ENCODE measurements around the gene CAPRIN1.
"Not testable (repeated sequence)": the region's sequence is repeated elsewhere in the genome, so short reads cannot be mapped to it uniquely, and the experiment has no call there.

The CAPRIN1 gene

DNA sequence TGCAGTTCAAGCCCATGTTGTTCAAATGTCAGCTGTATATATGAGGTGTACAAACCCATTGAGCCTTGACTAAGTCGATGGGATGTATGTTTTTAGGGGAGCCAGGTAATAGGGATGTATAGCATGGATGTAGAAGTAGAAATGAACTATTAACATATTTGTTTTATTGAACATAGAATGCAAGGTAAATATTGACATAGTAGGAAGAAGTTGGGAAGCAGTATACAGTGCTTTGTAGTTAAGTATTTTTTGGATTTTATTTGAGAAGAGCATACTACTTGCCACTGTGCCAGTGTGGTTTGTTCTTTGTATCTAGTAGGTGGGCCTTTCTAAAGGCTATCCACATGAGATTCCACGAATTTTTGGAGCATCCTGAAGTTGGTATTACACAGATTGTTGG, 33.1 kb downstream of the CAPRIN1 start:
- in situ Hi-C loops (cut with MboI; ENCODE audit: low sequenced_read_pairs): no loop called here

DNA sequence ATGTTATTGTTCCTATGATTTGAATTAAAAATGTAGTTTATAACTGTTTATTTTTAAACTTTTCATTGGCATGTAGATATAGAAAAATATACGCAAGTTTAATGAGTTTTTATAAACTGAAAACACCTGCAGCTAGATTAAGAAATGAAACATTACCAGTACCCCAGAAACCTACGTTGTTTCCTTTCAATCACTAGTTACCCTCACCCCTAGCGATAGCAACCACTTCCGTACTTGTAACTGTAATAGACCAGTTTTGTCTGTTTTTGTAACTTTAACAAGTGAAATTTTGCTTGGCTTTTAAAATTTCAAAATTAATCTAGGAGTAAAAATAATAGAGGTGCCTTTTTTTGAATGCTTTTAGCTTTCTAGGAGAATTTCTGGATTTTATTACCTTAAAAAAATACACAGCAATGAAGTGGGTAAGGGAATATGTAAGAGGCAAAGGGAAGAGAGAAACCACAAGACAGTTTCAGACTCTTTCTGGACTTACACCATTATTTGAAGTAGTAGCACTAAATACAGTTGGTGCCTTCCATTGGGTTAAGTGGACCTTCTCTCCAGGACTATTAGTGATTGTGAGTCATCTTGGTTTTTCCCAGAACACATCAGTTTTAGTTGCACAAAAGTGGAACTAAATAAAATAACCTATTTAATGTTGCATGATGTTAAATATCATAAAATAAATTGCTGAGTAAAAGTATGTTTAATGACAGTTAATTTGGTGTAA, 35.2 kb downstream of the CAPRIN1 start:
- in situ Hi-C loops (cut with MboI; ENCODE audit: low sequenced_read_pairs): no loop called here

DNA sequence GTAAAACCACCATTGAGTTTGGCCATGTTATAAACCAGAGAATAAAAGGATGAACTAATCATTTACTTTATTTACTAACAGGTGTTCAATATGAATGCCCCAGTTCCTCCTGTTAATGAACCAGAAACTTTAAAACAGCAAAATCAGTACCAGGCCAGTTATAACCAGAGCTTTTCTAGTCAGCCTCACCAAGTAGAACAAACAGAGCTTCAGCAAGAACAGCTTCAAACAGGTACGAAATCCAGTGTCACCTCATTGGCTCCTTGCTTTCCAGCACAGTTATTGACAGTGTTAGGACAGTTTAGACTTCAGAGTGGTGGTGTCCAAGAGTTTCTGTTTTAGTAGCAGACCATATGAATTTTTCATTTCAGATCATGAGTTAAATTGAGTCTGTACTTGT, 40.3 kb downstream of the CAPRIN1 start:
- in situ Hi-C loops (cut with MboI; ENCODE audit: low sequenced_read_pairs): no loop called here

DNA sequence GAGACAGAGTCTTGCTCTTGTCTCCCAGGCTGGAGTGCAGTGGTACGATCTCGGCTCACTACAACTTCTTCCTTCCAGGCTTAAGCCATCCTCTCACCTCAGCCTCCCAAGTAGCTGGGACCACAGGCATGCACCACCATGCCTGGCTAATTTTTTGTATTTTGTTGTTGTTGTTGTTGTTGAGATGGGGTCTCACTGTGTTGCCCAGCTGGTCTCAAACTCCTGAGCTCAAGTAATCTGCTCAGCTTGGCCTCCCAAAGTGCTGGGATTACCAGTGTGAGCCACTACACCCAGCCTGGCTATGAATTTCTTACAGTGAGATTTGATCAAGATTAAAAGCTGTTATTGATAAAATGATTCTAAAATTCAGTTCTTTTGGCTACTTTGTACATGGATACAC, 43.4 kb downstream of the CAPRIN1 start:
- in situ Hi-C loops (cut with MboI; ENCODE audit: low sequenced_read_pairs): not testable (repeated sequence)

DNA sequence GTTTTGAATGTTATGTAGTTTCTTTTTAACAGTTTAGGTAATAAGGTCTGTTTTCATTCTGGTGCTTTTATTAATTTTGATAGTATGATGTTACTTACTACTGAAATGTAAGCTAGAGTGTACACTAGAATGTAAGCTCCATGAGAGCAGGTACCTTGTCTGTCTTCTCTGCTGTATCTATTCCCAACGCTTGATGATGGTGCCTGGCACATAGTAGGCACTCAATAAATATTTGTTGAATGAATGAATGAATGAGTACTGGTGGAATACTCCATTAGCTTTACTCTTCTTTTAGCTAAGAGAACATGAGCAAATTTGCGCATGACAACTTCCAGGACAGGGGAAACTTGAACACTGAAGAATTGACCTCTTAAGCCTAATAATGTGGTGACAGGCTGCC, 47.3 kb downstream of the CAPRIN1 start:
- in situ Hi-C loops (cut with MboI; ENCODE audit: low sequenced_read_pairs): no loop called here

DNA sequence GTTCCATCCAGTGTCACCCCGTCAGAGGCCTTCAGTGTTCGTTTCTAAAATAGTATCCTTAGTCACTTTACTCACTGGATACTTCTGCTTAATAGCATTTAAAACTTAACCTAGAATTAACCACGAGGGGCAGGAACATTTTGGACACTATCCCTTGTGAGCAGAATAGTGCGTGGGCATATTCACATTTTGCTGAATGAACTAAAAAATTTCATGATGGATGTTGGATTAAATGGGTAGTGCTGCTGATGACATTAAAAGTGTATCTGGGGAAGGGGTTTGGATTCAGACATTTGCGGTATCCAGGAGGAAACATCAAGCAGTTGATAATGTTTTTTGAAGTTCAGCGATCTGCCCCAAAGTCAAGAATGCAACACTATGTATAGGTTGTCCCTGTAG, 53.1 kb downstream of the CAPRIN1 start:
- in situ Hi-C loops (cut with MboI; ENCODE audit: low sequenced_read_pairs): no loop called here

DNA sequence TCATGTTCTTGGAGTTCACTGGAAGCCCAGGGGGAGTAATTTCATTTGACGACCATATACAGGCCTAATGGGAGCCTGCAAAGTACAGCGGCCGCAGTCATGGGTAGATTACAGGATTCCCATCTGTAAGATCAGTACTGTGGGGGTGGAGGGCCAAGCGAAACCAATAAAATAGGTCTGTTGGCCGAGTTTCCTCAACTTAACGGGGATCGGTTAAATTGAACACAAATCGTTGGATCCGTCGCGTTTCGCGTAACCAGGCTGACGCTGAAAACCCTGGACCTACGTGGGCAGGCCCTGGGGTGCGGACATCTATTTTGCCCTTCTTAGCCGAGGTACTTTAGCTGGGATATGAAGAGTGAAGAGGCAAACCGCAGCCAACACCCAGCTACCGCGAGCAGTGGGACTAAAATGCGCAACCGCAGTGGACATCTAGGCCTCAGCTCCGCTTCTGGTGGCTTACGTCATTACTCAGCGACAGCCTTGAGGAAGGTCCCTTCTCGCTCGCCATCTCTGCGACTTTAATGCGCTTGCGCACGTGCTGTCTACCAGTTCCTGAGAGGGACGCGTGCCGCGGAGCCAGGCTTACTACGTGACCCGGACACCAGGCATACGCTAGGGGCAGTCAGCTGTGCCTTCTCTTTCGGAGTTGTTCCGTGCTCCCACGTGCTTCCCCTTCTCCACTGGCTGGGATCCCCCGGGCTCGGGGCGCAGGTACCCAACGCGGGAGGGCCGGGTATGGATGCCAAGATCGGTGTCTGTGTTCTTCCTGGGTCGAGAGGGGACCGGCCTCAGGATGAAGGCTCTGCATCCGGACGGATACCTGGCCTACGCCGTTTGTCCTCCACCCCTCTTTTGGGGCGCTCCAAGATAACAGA, 53.8 kb downstream of the CAPRIN1 start, which contains the start of gene NAT10:
Gene NAT10, plus strand, starts transcription at position 551 of the 878 bp plus-strand sequence. CDS start 2,597 bp downstream, outside the sequence.
- in situ Hi-C loops (cut with MboI; ENCODE audit: low sequenced_read_pairs): no loop called here

DNA sequence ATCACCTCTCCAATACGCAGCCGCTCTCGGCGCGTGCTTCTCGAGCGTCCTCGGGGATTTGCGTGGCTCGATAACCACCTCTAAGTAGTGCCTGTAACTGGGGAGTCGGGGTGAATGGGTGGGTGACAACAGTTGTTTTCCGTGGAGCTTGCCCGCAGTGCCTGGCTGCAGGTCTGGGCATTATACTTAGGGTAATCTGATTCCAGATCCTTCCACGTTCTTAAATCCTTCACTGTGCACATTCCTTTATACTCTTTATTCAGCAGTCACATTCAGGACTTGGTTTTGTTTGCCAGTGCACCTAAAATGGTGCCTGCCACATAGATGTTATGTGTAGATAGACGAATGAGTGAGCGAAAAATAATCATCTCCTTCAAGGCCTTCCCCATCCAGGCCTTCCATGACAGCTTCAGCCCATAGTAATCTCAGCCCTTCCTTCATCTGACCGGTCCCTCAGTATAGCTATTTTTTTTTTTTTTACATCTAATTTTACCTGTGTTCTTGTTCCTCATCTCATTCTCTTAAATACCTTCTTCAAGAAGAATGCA, 54.5 kb downstream of the CAPRIN1 start:
- in situ Hi-C loops (cut with MboI; ENCODE audit: low sequenced_read_pairs): no loop called here

DNA sequence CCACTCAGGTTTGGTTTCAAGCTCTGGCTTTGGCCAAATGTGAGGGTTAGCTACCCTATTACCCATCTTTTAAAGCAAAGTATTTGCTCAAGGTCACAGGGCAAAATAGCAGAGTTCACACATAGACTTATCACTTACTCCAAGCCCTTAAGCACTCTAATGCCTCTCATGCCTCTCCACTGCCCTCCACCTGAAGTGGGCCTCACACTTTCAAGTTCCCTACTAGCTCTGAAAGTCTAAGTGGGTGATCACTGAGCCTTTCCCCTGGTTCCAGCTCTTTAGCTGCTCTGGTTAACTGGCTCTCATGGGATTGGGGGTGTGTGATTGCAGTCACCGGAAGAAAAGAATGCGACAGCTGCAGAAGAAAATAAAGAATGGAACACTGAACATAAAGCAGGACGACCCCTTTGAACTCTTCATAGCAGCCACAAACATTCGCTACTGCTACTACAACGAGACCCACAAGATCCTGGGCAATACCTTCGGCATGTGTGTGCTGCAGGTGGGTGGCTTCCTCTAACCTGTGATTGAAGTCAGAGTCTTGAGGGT, 60.3 kb downstream of the CAPRIN1 start:
- in situ Hi-C loops (cut with MboI; ENCODE audit: low sequenced_read_pairs): no loop called here

DNA sequence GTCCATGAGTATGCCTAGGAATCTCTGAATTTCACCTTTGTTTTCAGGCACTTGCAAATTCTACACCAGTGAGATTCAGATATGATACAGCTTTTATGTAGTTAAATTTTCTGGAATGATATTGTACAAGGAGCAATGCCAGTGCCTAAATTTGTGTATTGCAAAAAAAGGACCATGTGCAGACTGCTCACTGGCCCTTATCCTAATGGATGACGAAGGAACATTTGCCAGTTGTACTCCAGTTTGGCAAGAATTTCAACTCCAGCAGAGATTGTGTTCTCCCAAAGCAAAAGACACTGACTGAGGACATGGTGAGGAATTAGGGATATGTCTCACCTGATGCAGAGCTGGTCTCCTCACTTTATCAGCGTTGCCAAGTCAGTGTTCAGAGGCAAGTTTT, 62.5 kb downstream of the CAPRIN1 start:
- in situ Hi-C loops (cut with MboI; ENCODE audit: low sequenced_read_pairs): no loop called here

DNA sequence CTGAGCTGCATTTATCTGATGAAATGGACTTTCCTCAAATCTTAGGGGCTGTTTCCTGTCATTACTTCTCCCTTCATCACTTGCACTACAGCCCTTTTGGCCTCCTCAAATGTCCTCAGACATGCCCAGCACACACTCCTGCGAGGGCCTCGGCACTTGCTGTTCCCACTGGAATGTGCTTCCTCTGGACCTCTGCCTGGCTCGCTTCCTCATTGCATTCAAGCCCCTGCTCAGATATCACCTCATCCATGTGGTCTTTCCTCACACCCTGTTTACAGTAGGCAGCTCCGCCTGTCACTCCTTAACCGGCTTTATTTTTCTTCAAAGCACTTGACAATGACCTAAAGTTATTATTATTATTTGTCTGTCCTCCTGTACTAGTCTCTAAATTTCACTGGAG, 62.9 kb downstream of the CAPRIN1 start:
- in situ Hi-C loops (cut with MboI; ENCODE audit: low sequenced_read_pairs): no loop called here

DNA sequence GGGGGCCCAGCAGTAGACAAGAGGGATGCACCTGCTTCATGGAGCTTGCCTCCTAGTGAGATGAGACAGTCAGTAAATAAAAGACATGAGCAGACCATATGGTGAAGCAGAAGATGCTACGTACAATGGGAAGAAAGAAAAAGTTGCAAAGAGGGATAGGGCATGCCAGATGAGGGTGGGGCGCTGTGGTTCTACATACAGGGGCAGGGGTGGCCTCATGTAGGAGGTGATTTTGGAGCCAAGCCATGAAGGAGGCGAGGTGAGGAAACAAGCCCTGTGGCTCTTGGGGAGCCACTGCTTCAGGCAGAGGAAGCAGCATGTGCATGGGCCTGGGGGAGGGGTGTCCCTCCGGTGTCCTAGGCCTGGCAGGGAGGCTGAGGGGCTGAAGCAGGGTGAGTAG, 69.1 kb downstream of the CAPRIN1 start:
- in situ Hi-C loops (cut with MboI; ENCODE audit: low sequenced_read_pairs): no loop called here

DNA sequence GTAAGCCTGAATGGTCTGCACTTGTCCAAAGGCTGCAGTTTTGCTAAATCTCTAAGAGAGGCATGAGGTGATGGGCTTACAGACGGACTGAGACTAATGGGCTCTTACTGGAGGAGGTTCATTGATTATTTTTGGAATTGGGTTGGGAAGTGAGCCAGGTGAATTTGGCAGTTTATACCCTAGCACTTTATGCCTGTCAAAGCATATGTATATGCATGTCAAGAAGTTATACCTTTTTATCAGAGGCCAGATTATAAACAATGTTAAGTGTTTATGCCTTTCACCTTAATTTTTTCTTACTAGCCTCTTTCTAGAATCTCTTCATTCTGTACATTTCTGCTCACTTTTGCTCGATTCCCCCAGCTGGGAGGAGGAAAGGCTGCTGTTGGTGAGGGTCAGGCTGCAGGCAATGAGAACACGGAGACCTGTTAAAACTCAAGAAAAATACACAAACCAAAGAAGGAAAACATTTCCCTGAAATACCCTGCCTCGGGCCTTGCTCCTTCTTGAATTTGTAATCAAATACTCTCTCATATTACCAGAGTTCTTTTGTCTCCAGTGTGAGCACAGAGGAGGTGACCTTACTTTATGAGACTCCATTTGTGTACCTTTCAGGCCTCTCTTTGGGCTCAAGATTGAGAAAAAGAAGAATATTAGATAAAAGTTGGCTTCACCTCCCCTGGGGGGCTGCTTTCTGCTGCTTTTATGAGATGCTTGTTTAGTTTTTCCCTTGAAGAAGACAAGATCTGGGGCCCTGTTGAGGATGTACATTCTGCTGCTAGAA, 73.5 kb downstream of the CAPRIN1 start:
- in situ Hi-C loops (cut with MboI; ENCODE audit: low sequenced_read_pairs): no loop called here

DNA sequence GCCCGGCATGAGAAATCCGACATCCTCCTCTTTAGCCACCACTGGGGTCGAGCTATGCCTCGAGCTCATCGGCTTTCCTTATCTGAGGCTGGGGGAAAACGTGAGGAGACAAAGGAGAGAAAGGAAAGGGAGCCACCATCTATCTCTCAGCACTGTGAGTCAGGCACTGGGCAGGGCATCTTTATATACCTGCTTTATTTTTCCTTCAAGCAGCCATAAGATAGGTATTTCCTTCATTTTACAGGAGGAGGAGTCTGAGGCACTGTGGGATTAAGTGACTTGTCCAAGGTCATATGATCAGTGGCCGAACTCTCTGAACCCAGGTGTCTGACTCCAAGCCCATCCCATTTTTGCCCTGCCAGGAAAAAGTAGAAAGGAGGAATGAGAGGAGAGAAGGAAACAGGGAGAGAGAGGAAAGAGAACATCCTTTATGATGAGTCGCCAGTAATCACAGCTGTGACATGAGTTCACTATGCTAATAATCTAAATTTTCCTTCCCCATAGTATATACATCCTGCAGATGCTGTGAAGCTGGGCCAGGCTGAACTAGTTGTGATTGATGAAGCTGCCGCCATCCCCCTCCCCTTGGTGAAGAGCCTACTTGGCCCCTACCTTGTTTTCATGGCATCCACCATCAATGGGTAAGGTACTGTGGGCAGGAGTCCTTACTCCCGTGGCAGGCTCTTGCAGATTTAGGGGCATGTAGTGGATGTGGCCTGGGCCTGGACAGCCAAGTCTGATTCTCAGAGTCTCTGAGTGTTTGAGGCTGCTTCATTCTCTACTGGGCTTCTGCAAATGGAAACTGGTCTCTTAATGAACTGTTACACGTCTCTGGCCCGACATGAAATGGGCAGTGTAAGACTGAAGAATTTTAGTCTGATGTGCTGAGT, 75.7 kb downstream of the CAPRIN1 start:
- in situ Hi-C loops (cut with MboI; ENCODE audit: low sequenced_read_pairs): no loop called here

DNA sequence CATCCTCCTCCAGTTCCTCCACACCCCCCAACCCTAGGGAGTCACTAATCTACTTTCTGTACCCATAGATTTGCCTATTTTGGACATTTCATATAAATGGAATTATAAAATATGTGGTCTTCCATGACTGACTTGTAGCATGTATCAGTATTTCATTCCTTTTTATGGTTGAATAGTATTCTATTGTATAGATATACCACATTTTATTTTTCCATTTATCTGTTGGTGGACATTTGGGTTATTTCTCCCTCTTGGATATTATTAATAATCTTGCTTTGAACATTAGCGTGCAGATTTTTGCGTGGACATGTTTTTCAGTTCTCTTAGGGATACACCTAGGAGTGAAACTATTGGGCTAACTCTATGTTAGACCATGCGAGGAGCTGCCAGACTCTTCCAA, 77.3 kb downstream of the CAPRIN1 start:
- in situ Hi-C loops (cut with MboI; ENCODE audit: low sequenced_read_pairs): no loop called here

DNA sequence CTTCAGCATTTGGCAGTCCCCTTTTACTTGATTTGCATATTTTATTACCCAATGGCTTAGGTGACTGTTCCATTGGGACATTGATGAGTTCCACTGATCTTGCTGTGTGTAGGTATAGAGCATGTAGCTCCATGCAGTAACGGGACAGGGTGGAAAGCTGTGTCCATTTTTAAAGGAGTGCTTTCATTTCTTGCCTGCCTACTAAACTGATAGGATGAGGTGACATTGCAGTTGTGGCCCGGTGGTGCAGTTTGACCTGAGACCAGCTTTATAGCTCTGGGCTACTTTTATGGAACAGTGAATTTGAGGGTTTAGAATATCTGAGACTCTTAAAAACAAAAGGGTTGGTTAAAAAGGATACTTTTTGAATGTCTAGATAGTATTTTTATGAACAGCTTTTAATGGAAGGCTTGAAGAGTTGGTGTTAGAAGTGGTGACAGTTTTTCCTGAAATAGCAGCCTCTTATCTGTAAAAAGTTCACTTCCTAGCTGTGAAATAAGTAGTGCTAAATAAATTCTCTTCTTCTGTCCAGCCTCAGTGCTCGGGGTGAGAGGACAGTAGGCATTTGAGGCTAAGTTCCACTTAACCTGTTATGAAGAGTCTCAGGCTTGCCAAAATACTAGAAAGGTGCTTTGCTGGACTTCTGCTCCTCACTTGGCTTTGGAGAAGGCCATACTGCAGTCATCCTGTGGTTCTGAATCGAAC, 80.9 kb downstream of the CAPRIN1 start:
- in situ Hi-C loops (cut with MboI; ENCODE audit: low sequenced_read_pairs): no loop called here

DNA sequence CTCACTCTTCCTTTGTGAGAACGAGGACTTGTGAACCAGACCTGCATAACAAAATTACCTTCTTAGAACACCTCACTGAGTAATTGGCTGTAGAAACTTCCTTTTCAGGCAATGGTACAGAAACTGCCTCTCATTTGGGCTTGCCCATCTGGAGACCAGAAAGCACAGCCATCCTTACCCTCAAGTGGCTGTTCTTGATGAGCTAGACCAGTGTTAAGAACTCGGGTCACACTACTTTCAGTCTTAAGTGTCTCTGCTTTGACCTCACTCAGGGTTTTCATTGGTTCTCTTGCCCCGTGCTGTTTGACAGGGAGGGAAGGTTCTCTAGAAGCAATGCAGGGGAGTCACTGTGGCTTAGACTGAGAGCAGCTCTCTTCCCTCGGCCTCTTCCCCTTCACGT, 83.2 kb downstream of the CAPRIN1 start:
- in situ Hi-C loops (cut with MboI; ENCODE audit: low sequenced_read_pairs): no loop called here

DNA sequence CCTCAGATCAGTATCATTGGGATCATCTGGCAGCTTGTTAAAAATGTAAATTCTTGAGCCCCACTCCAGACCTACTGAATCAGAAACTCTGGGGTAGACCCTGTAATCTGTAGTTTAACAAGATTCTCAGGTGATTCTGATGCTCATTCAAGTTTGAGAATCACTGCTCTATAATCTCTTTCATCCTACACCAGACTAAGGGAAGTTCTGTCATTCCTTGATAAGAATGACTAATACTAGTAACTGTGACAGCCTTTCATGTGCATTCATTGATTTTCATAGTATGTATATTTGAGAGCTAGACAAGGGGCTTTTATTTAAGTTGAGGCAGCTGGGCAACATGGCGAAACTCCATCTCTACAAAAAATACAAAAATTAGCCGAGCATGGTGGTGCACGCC, 83.9 kb downstream of the CAPRIN1 start:
- in situ Hi-C loops (cut with MboI; ENCODE audit: low sequenced_read_pairs): no loop called here

DNA sequence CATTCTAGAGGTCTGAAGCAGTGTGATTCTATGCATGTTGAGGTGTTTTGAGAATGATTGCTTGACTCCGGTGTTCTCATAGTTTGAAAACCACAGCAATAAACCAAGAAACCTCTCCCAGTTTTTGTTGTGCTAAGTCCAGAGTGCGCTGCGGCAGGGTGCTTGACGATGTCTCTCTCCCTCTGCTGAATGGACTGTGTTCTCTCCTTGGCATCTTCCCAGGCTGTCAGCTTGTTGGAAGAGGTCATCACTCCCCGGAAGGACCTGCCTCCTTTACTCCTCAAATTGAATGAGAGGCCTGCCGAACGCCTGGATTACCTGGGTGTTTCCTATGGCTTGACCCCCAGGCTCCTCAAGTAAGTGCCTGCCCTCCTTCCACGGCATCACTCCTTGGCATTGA, 84.9 kb downstream of the CAPRIN1 start:
- in situ Hi-C loops (cut with MboI; ENCODE audit: low sequenced_read_pairs): no loop called here

Measured in HL-60/S4 treated with retinoic acid at 250 ng/mL for 4 days and 3 days (cell line).